PC-9 (cell line): ENCODE results near the gene HTR3A.

ENCODE experiments used
- EZH2 ChIP-seq: fragments of 200-600 bp; sonication (generic); IDR thresholded peaks from 2 replicates; pipeline ENCODE4 v1.8.0; 2017; ENCODE audit warnings: antibody characterized with exemption, low read depth
- TF ChIP-seq, protein P1 (sequence below): fragments of 200-600 bp; sonication (generic); conservative IDR thresholded peaks from 2 replicates; pipeline ENCODE4 v1.6.1; 2017; ENCODE audit warnings: mixed run types, antibody characterized with exemption, mild to moderate bottlenecking, moderate library complexity

DNA sequence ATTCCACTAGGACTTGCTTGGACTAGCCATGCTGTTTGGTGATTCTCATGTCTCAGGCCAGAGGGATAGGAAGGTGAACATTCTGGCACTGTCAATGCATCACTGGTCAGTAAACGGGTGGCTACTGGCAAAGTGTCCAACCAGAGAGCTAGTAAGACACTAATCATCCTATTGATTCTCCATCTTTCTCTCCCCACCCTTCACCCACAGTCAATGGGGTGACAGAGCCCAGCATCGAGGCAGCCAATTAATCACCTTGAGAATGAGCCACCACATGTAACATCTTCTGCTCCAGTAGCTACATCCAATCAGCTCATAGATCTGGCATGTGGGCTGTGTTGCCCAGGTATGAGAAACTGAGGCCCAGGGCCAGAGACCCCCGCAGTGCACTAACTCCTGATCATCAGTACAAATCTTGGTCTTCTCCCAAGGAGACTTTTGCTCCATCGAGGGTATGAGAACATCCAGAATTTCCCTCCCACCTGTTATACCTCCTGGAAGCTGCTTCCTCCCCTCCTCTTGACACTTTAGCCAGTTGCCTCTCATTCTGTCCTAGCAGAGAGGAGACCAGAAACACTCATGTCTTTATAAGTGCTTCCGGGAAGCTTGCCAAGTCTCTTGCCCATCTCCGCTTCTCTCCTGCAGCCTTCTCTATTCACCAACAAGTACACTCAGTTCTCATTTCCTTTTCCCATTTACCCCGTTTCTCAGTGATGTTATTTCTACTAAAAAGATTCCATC lies 17.0 kb downstream of the HTR3A start:
- TF ChIP-seq, protein P1, sequence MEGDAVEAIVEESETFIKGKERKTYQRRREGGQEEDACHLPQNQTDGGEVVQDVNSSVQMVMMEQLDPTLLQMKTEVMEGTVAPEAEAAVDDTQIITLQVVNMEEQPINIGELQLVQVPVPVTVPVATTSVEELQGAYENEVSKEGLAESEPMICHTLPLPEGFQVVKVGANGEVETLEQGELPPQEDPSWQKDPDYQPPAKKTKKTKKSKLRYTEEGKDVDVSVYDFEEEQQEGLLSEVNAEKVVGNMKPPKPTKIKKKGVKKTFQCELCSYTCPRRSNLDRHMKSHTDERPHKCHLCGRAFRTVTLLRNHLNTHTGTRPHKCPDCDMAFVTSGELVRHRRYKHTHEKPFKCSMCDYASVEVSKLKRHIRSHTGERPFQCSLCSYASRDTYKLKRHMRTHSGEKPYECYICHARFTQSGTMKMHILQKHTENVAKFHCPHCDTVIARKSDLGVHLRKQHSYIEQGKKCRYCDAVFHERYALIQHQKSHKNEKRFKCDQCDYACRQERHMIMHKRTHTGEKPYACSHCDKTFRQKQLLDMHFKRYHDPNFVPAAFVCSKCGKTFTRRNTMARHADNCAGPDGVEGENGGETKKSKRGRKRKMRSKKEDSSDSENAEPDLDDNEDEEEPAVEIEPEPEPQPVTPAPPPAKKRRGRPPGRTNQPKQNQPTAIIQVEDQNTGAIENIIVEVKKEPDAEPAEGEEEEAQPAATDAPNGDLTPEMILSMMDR: no peak
- no peak for TF ChIP-seq EZH2
